Endodermal cell (in vitro differentiated cells): ENCODE data around the gene MED8. TPM values are rescaled to one million over a fixed set of nuclear protein-coding genes. Genes with fewer than 3 reads are reported as not detected.

Experiments
- DNase-seq: peaks from one replicate; pipeline ENCODE4 v3.0.0-alpha.2; 2017
- H3K27ac ChIP-seq: 2 replicates; pipeline ENCODE4 v1.5.1; 2013; ENCODE audit warnings: mild to moderate bottlenecking, low read depth, low read length, moderate library complexity
- H3K27me3 ChIP-seq: 2 replicates; pipeline ENCODE4 v1.6.1; 2013; ENCODE audit warnings: mild to moderate bottlenecking, low read length, moderate library complexity; ENCODE audit not compliant: insufficient read depth, control insufficient read depth, poor library complexity, severe bottlenecking
- H3K36me3 ChIP-seq: 2 replicates; pipeline ENCODE4 v1.7.0; 2013; ENCODE audit warnings: mild to moderate bottlenecking, low read length, moderate library complexity; ENCODE audit not compliant: control insufficient read depth, insufficient read depth
- H3K4me1 ChIP-seq: one replicate; pipeline ENCODE4 v1.7.0; 2013; ENCODE audit warnings: low read length; ENCODE audit not compliant: control insufficient read depth, insufficient read depth
- H3K4me3 ChIP-seq: 2 replicates; pipeline ENCODE4 v1.5.1; 2013; ENCODE audit warnings: mild to moderate bottlenecking, low read length, moderate library complexity
- H3K9ac ChIP-seq: 2 replicates; pipeline ENCODE4 v1.6.1; 2013; ENCODE audit warnings: mild to moderate bottlenecking, low read length, moderate library complexity; ENCODE audit not compliant: poor library complexity, severe bottlenecking; ENCODE audit errors: extremely low read depth
- H3K9me3 ChIP-seq: 2 replicates; pipeline ENCODE4 v1.6.1; 2013; ENCODE audit warnings: mild to moderate bottlenecking, low read length, moderate library complexity; ENCODE audit not compliant: control insufficient read depth
- H3K27ac Mint-ChIP-seq: 2 replicates; pipeline ENCODE4 v1.8.0; 2020; ENCODE audit warnings: mixed read lengths
- H3K27me3 Mint-ChIP-seq: 2 replicates; pipeline ENCODE4 v1.8.0; 2021; ENCODE audit warnings: mild to moderate bottlenecking, mixed read lengths; ENCODE audit not compliant: insufficient read depth
- H3K36me3 Mint-ChIP-seq: 2 replicates; pipeline ENCODE4 v1.8.0; 2020; ENCODE audit warnings: low read depth, mixed read lengths
- H3K4me1 Mint-ChIP-seq: 2 replicates; pipeline ENCODE4 v1.8.0; 2020; ENCODE audit warnings: mixed read lengths
- H3K4me3 Mint-ChIP-seq: 2 replicates; pipeline ENCODE4 v1.8.0; 2020; ENCODE audit warnings: mild to moderate bottlenecking, moderate library complexity, mixed read lengths
- H3K9me3 Mint-ChIP-seq: 2 replicates; pipeline ENCODE4 v1.8.0; 2020; ENCODE audit warnings: mild to moderate bottlenecking, mixed read lengths
- WGBS, 2 experiments: methylation state at CpG; one replicate each; pipeline versions ENCODE4 v1.1.5 to v1.1.7; 2013; ENCODE audit warnings: missing lambda C conversion rate in 2 of 2, mixed read lengths in 1 of 2; ENCODE audit not compliant: insufficient coverage in 1 of 2, insufficient read length in 1 of 2; 5-methylcytosine and 5-hydroxymethylcytosine counted together
- total RNA-seq, 2 donors: library from RNA; stranded (reverse); fragmentation: NEBNext Ultra II Directional in 1 of 2; extraction: Animal tissue kit (Norgen Biotek cat#: 25700) in 1 of 2; gene quantifications; 2 replicates in 1 of 2; 3 replicates in 1 of 2; pipeline ENCODE4 v1.2.1, GENCODE V29; 2021
- TF ChIP-seq, protein P1 (sequence below): fragments of 200-600 bp; sonication (generic); conservative IDR thresholded peaks from 2 replicates; pipeline ENCODE4 v1.5.0; 2021; ENCODE audit warnings: antibody characterized with exemption, mild to moderate bottlenecking

The MED8 gene
- total RNA-seq, 2 donors from 2014 or later: 16.1 to 18.8 TPM

DNA sequence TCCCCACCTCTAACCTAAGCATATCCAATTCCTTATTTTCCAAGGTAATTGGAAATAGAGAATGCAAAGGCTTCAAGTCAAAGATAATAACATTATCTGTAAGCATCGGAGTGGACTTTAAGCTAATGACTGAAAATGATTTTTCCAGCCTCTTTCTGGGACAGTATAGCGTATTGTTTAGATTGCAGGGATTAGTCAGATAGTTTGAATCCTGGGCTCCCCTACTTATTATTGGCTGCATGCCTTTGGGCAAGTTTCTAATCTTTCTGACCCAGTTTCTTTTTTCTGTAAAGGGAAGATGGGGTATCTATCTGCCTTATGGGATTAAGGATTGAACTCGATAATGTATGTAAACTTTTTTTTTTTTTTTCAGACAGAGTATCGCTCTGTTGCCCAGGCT lies 32.3 kb downstream of the MED8 start:
- Histone ChIP-seq H3K36me3 (peaks cover 25% of the 10 kb centered on the region), H3K9ac (no peak overlapping the region), H3K27ac (no peak overlapping the region), H3K27me3 (no peaks in the 10 kb centered on the region), H3K4me1 (peaks cover 13% of the 10 kb centered on the region), H3K9me3 (no peaks in the 10 kb centered on the region), H3K4me3 (no peak overlapping the region)
- H3K27me3 Mint-ChIP-seq: no peaks in the 10 kb centered on the region
- peak overlapping the region; percentile 84 for H3K4me3 Mint-ChIP-seq
- no peak overlapping the region for H3K27ac Mint-ChIP-seq
- no peak for DNase-seq
- 95 to 100% methylated on average over 3 of the region's 4 CpGs for WGBS, 2 experiments
- no peaks in the 10 kb centered on the region for H3K9me3 Mint-ChIP-seq
- H3K36me3 Mint-ChIP-seq: peaks cover 33% of the 10 kb centered on the region
- peaks cover 26% of the 10 kb centered on the region for H3K4me1 Mint-ChIP-seq
- TF ChIP-seq, protein P1, sequence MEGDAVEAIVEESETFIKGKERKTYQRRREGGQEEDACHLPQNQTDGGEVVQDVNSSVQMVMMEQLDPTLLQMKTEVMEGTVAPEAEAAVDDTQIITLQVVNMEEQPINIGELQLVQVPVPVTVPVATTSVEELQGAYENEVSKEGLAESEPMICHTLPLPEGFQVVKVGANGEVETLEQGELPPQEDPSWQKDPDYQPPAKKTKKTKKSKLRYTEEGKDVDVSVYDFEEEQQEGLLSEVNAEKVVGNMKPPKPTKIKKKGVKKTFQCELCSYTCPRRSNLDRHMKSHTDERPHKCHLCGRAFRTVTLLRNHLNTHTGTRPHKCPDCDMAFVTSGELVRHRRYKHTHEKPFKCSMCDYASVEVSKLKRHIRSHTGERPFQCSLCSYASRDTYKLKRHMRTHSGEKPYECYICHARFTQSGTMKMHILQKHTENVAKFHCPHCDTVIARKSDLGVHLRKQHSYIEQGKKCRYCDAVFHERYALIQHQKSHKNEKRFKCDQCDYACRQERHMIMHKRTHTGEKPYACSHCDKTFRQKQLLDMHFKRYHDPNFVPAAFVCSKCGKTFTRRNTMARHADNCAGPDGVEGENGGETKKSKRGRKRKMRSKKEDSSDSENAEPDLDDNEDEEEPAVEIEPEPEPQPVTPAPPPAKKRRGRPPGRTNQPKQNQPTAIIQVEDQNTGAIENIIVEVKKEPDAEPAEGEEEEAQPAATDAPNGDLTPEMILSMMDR: no peak

GRCh38 chr1:43354936-43355335 lies 34.7 kb downstream of the MED8 start:
- Histone ChIP-seq H3K27me3 (no peaks in the 10 kb centered on the region), H3K4me1 (peaks cover 5% of the 10 kb centered on the region), H3K4me3 (no peak overlapping the region), H3K9me3 (no peaks in the 10 kb centered on the region), H3K27ac (no peak overlapping the region), H3K9ac (no peak overlapping the region), H3K36me3 (peaks cover 2% of the 10 kb centered on the region)
- Mint-ChIP-seq H3K4me1 (peaks cover 13% of the 10 kb centered on the region), H3K36me3 (peaks cover 12% of the 10 kb centered on the region), H3K27me3 (no peaks in the 10 kb centered on the region), H3K9me3 (no peaks in the 10 kb centered on the region), H3K4me3 (no peak overlapping the region), H3K27ac (no peak overlapping the region)
- 81% methylated on average over 2 of the region's 2 CpGs; no CpG with 5 or more reads in 1 of the 2 experiments for WGBS, 2 experiments
- no peak for DNase-seq
- TF ChIP-seq, protein P1: no peak

GRCh38 chr1:43354471-43354870 lies 35.1 kb downstream of the MED8 start:
- H3K36me3 ChIP-seq: no peaks in the 10 kb centered on the region
- WGBS, 2 experiments: 72 to 79% methylated on average over 2 of the region's 2 CpGs
- H3K4me1 ChIP-seq: no peaks in the 10 kb centered on the region
- Mint-ChIP-seq H3K27me3 (no peaks in the 10 kb centered on the region), H3K4me1 (peaks cover 13% of the 10 kb centered on the region), H3K27ac (no peak overlapping the region), H3K4me3 (no peak overlapping the region), H3K9me3 (no peaks in the 10 kb centered on the region), H3K36me3 (peaks cover 7% of the 10 kb centered on the region)
- H3K9me3 ChIP-seq: no peaks in the 10 kb centered on the region
- TF ChIP-seq, protein P1: no peak
- no peak overlapping the region for H3K4me3 ChIP-seq
- no peaks in the 10 kb centered on the region for H3K27me3 ChIP-seq
- H3K9ac ChIP-seq: no peak overlapping the region
- H3K27ac ChIP-seq: no peak overlapping the region
- DNase-seq: no peak
